Gastroesophageal sphincter (tissue), 3 donors: ENCODE measurements around the gene FNIP2.

Experiments used
- CTCF ChIP-seq, 4 experiments: fragments of 200-600 bp in 2 of 4; fragments of 450-650 bp in 2 of 4; sonication (generic) in 1 of 4; IDR thresholded peaks; one replicate each; pipeline ENCODE4 v1.5.1; 2017 to 2019; ENCODE audit warnings: antibody characterized with exemption in 4 of 4, mild to moderate bottlenecking in 2 of 4, moderate library complexity in 2 of 4
- EP300 ChIP-seq: sonication (generic); formaldehyde crosslinking; IDR thresholded peaks from one replicate; pipeline ENCODE4 v1.6.1; 2017; ENCODE audit warnings: antibody characterized with exemption, mild to moderate bottlenecking
- POLR2A ChIP-seq, 2 donors: fragments of 450-650 bp; IDR thresholded peaks; one replicate each; pipeline ENCODE4 v1.6.1; 2017; ENCODE audit warnings: antibody characterized with exemption in 2 of 2, mild to moderate bottlenecking in 2 of 2, moderate library complexity in 1 of 2
- POLR2AphosphoS5 ChIP-seq: sonication (generic); formaldehyde crosslinking; IDR thresholded peaks from one replicate; pipeline ENCODE4 v1.6.1; 2017; ENCODE audit warnings: antibody characterized with exemption

- TF ChIP-seq POLR2AphosphoS5 = no peak
- no peak for TF ChIP-seq CTCF (IDR thresholded peaks at IDR 0.05)
- TF ChIP-seq POLR2A (IDR thresholded peaks at IDR 0.05) = no peak
- TF ChIP-seq EP300 = no peak
These were observed 92.5 kb downstream of the FNIP2 start for GRCh38 chr4:158861281-158861680.
